GM12878 (cell line): ENCODE data around the gene GRAMD2B. TPM values are rescaled to one million over a fixed set of nuclear protein-coding genes. Genes with fewer than 3 reads are reported as not detected.

Experiments
- ATAC-seq: fragments of 200-7000 bp; cut with Tn5 transposase; 3 replicates; pipeline ENCODE4 v1.9.1; 2020; ENCODE audit warnings: mild to moderate bottlenecking, moderate library complexity
- BruUV-seq: library from RNA; stranded (reverse); fragments of 400-500 nt; replicated peaks from 2 replicates; lab custom pipeline; 2021; lab: Mats Ljungman, UMichigan
- CTCF ChIA-PET: fragments of 300-600 bp; sonication (Branson Sonifier 250); formaldehyde crosslinking; extraction: SDS; loops from one replicate; lab custom pipeline; 2021; ENCODE audit warnings: inconsistent platforms; lab: Yijun Ruan, JAX
- POLR2A ChIA-PET: fragments of 350-600 bp; formaldehyde crosslinking; extraction: SDS; loops from one replicate; lab custom pipeline; 2021; ENCODE audit warnings: inconsistent platforms; lab: Charles Lee
- RAD21 ChIA-PET: fragments of 300-600 bp; sonication (Branson Sonifier 250); formaldehyde crosslinking; loops from one replicate; lab custom pipeline; 2023; ENCODE audit warnings: antibody characterized with exemption; ENCODE audit not compliant: unreplicated experiment; lab: Charles Lee
- SMC1A ChIA-PET: fragments of 300-600 bp; sonication (Branson Sonifier 250); formaldehyde crosslinking; loops from one replicate; lab custom pipeline; 2023; ENCODE audit not compliant: unreplicated experiment, uncharacterized antibody; lab: Charles Lee
- DNase-seq: peaks from one replicate; pipeline ENCODE4 v3.0.0-alpha.2; 2011; ENCODE audit warnings: low read depth, low spot score
- FAIRE-seq: peaks from 3 replicates; lab custom pipeline; 2011; peaks lifted over from hg19 to GRCh38; lab: Jason Lieb, UNC
- H2AFZ ChIP-seq: 2 replicates; pipeline ENCODE4 v1.6.0; 2011; ENCODE audit warnings: low read depth, low read length, control low read depth; ENCODE audit not compliant: control insufficient read depth
- H3K27ac ChIP-seq: 2 replicates; pipeline ENCODE4 v1.5.1; 2011; ENCODE audit warnings: control low read depth; ENCODE audit not compliant: control insufficient read depth, insufficient read depth
- H3K27me3 ChIP-seq, 2 experiments: replicated peaks in 1 of 2; 2 replicates each; pipeline versions ENCODE4 v1.6.0 to v1.6.1; 2011; ENCODE audit warnings: low read length in 1 of 2; ENCODE audit not compliant: control insufficient read depth in 2 of 2, insufficient read depth in 2 of 2
- H3K36me3 ChIP-seq, 2 experiments: 2 replicates each; pipeline ENCODE4 v1.5.1; 2011; ENCODE audit warnings: low read length in 1 of 2; ENCODE audit not compliant: control insufficient read depth in 2 of 2, insufficient read depth in 2 of 2
- H3K4me1 ChIP-seq: 2 replicates; pipeline ENCODE4 v1.6.1; 2011; ENCODE audit warnings: mild to moderate bottlenecking, low read length, moderate library complexity, mixed read lengths; ENCODE audit not compliant: control insufficient read depth, insufficient read depth
- H3K4me2 ChIP-seq: 2 replicates; pipeline ENCODE4 v1.6.0; 2011; ENCODE audit warnings: control low read depth; ENCODE audit not compliant: control insufficient read depth, insufficient read depth
- H3K4me3 ChIP-seq: fragments of 200-600 bp; sonication (generic); 2 replicates; pipeline ENCODE4 v1.5.1; 2016
- H3K79me2 ChIP-seq: 2 replicates; pipeline ENCODE4 v1.6.0; 2011; ENCODE audit warnings: low read length; ENCODE audit not compliant: control insufficient read depth, insufficient read depth
- H3K9ac ChIP-seq: 2 replicates; pipeline ENCODE4 v1.8.0; 2011; ENCODE audit warnings: low read length, control low read depth, mixed read lengths; ENCODE audit not compliant: control insufficient read depth, insufficient read depth
- H3K9me3 ChIP-seq: replicated peaks from 3 replicates; pipeline ENCODE4 v1.5.1; 2011; ENCODE audit warnings: mild to moderate bottlenecking, low read length; ENCODE audit not compliant: control insufficient read depth, insufficient read depth
- H4K20me1 ChIP-seq: 2 replicates; pipeline ENCODE4 v1.6.0; 2011; ENCODE audit not compliant: control insufficient read depth, insufficient read depth
- BACH1 ChIP-seq: fragments of 450-650 bp; IDR thresholded peaks from 2 replicates; pipeline ENCODE4 v1.6.1; 2017; ENCODE audit warnings: mild to moderate bottlenecking, borderline replicate concordance
- CUX1 ChIP-seq: IDR thresholded peaks from 2 replicates; pipeline ENCODE4 v1.6.1; 2012; ENCODE audit warnings: improper control_type of control experiment, low read depth, low read length; ENCODE audit not compliant: insufficient replicate concordance
- EZH2 ChIP-seq: IDR thresholded peaks from 2 replicates; pipeline ENCODE4 v1.6.1; 2012; ENCODE audit warnings: low read depth, mild to moderate bottlenecking, control low read depth, inconsistent platforms, low read length, borderline replicate concordance; ENCODE audit not compliant: control insufficient read depth
- FOS ChIP-seq: IDR thresholded peaks from 3 replicates; pipeline ENCODE4 v1.6.1; 2011; ENCODE audit warnings: borderline replicate concordance; ENCODE audit not compliant: insufficient read length; ENCODE audit errors: extremely low read depth
- MTA2 ChIP-seq: fragments of 450-650 bp; IDR thresholded peaks from 2 replicates; pipeline ENCODE4 v1.6.1; 2016; ENCODE audit warnings: low read depth, mild to moderate bottlenecking, moderate library complexity
- NBN ChIP-seq: fragments of 450-650 bp; IDR thresholded peaks from 2 replicates; pipeline ENCODE4 v1.6.1; 2016
- NFYB ChIP-seq: IDR thresholded peaks from 2 replicates; pipeline ENCODE4 v1.6.1; 2011; ENCODE audit warnings: low read depth, mild to moderate bottlenecking, low read length, improper control_type of control experiment, moderate library complexity; ENCODE audit not compliant: insufficient read depth
- PRDM15 ChIP-seq: fragments of 450-650 bp; formaldehyde crosslinking; IDR thresholded peaks from 2 replicates; pipeline ENCODE4 v1.4.0; 2020; ENCODE audit warnings: mild to moderate bottlenecking, moderate library complexity
- RB1 ChIP-seq: fragments of 450-650 bp; formaldehyde crosslinking; IDR thresholded peaks from 2 replicates; pipeline ENCODE4 v1.6.1; 2017; ENCODE audit warnings: mild to moderate bottlenecking, borderline replicate concordance
- SIN3A ChIP-seq: IDR thresholded peaks from 2 replicates; pipeline ENCODE4 v1.6.1; 2012; ENCODE audit warnings: low read depth, low read length, improper control_type of control experiment
- SUPT20H ChIP-seq: IDR thresholded peaks from 2 replicates; pipeline ENCODE4 v1.6.1; 2011; ENCODE audit warnings: low read depth, mild to moderate bottlenecking, low read length, moderate library complexity, borderline replicate concordance; ENCODE audit not compliant: control insufficient read depth
- TCF3 ChIP-seq: IDR thresholded peaks from 2 replicates; pipeline ENCODE4 v1.6.1; 2012; ENCODE audit warnings: low read depth, mild to moderate bottlenecking, low read length, borderline replicate concordance; ENCODE audit not compliant: insufficient read depth
- USF1 ChIP-seq: IDR thresholded peaks from 2 replicates; pipeline ENCODE4 v1.6.1; 2011; ENCODE audit warnings: borderline replicate concordance, low read depth, mild to moderate bottlenecking, moderate library complexity, mixed read lengths, low read length; ENCODE audit not compliant: insufficient read depth; ENCODE audit errors: extremely low read length
- WGBS: methylation state at CpG from one replicate; pipeline ENCODE4 v1.1.6; 2016; ENCODE audit warnings: low lambda C conversion rate; ENCODE audit not compliant: insufficient replicate concordance, insufficient coverage; ENCODE audit errors: missing lambda C conversion rate; 5-methylcytosine and 5-hydroxymethylcytosine counted together
- in situ Hi-C: fragments of 300-500 bp; cut with MboI; formaldehyde crosslinking; loops from 9 replicates; pipeline ENCODE4 v1.14.3; 2018; ENCODE audit warnings: mixed read lengths
- intact Hi-C: fragments of 100-400 bp; cut with micrococcal nuclease; formaldehyde crosslinking; loops from one replicate; pipeline ENCODE4 v1.14.2; 2022; ENCODE audit not compliant: unreplicated experiment
- polyA plus RNA-seq, 11 experiments: library from polyadenylated mRNA; depleted of rRNA in 4 of 11; unstranded in 6 of 11; stranded (reverse) in 5 of 11; fragments of >200 nt; fragmentation: Nextera tagmentation in 4 of 11; fragmentation: Illumina TruSeq in 1 of 11; extraction: Ambion mirVana in 4 of 11; extraction: Trizol in 1 of 11; gene quantifications; 1 replicate in 1 of 11; 2 replicates in 10 of 11; pipeline versions ENCODE4 v1.2.1 to v1.2.3, GENCODE V29; 2011 to 2016; ENCODE audit warnings: inconsistent platforms in 2 of 11, missing spikeins in 2 of 11, low read depth in 1 of 11
- total RNA-seq, 4 experiments: library from RNA; depleted of rRNA in 3 of 4; stranded (reverse); fragments of >200 nt in 3 of 4; fragmentation: Illumina TruSeq in 1 of 4; extraction: Trizol in 1 of 4; gene quantifications; 2 replicates each; pipeline versions ENCODE4 v1.2.1 to v1.2.3, GENCODE V29; 2013 to 2021

Gene GRAMD2B
- total and polyA plus RNA-seq, 10 of the 15 experiments (the other 5 are each of a cell fraction or from before 2014, with no cell fraction given) = 1.9 to 21.5 (median 8.4) TPM

- H3K4me3 ChIP-seq = no peak overlapping the region
- DNase-seq = no peak
- H3K4me1 ChIP-seq = no peaks in the 10 kb centered on the region
- H3K79me2 ChIP-seq = no peaks in the 10 kb centered on the region
- no peaks in the 10 kb centered on the region; the same call in 1 of the 3 replicates for H3K9me3 ChIP-seq
- ChIA-PET POLR2A (no interaction called here), RAD21 (no interaction called here), SMC1A (no interaction called here), CTCF (no interaction called here)
- H3K27me3 ChIP-seq = no peaks in the 10 kb centered on the region
- no peak for FAIRE-seq
- ATAC-seq = no peak
- H3K36me3 ChIP-seq = no peaks in the 10 kb centered on the region
- no peak overlapping the region for H3K4me2 ChIP-seq
- H2AFZ ChIP-seq = no peak overlapping the region
- 64% methylated on average over 4 of the region's 4 CpGs for WGBS
- no peaks in the 10 kb centered on the region for H4K20me1 ChIP-seq
- no peak overlapping the region for H3K27ac ChIP-seq
- no TSS peak for BruUV-seq
- in situ Hi-C loops (no loop called here), intact Hi-C loops (no loop called here)
- no peak overlapping the region for H3K9ac ChIP-seq
- no peak for TF ChIP-seq SUPT20H
- no peak for TF ChIP-seq RB1
- TF ChIP-seq BACH1 = no peak
- no peak for TF ChIP-seq FOS
- TF ChIP-seq CUX1 = no peak
- no peak for TF ChIP-seq NBN
- no peak for TF ChIP-seq EZH2
- TF ChIP-seq SIN3A = no peak
- no peak for TF ChIP-seq MTA2
- TF ChIP-seq TCF3 = no peak
- no peak for TF ChIP-seq PRDM15 (CRISPR knock-in tag)
- no peak for TF ChIP-seq NFYB
- TF ChIP-seq USF1 = no peak
Observed at GRCh38 chr5:126415789-126416188, 7.4 kb upstream of the GRAMD2B start.
